22Rv1 (cell line): ENCODE measurements around the gene RGP1.

Experiments
- ZFX ChIP-seq: fragments of 450-650 bp; IDR thresholded peaks from 2 replicates; pipeline ENCODE4 v1.6.1; 2017; ENCODE audit warnings: antibody characterized with exemption, borderline replicate concordance
- TF ChIP-seq, protein P1 (sequence below): fragments of 450-650 bp; IDR thresholded peaks from 2 replicates; pipeline ENCODE4 v1.5.1; 2017; ENCODE audit warnings: mild to moderate bottlenecking

DNA sequence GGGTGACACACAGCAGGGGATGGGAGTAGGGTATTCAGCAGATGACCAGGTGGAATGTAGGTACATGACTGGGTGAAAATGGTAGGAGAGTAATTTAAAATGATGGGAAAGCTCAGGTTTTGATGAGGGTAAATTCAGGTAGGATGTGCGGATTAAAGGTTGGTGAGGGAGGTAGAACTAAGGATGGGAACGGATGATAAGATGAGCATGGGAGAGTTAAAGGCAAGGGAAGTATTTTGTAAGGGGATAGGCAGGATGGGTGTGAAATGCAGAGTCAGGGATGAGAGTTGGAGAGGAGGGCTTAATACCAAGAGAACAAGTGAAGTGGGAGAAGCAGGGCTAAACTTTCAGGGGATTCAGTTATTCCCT is 18.6 kb upstream of the RGP1 start:
- TF ChIP-seq, protein P1, sequence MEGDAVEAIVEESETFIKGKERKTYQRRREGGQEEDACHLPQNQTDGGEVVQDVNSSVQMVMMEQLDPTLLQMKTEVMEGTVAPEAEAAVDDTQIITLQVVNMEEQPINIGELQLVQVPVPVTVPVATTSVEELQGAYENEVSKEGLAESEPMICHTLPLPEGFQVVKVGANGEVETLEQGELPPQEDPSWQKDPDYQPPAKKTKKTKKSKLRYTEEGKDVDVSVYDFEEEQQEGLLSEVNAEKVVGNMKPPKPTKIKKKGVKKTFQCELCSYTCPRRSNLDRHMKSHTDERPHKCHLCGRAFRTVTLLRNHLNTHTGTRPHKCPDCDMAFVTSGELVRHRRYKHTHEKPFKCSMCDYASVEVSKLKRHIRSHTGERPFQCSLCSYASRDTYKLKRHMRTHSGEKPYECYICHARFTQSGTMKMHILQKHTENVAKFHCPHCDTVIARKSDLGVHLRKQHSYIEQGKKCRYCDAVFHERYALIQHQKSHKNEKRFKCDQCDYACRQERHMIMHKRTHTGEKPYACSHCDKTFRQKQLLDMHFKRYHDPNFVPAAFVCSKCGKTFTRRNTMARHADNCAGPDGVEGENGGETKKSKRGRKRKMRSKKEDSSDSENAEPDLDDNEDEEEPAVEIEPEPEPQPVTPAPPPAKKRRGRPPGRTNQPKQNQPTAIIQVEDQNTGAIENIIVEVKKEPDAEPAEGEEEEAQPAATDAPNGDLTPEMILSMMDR, result no peak
- no peak for TF ChIP-seq ZFX
